Tibial artery (tissue), 4 donors: ENCODE measurements around the gene FBRS.
A peak's percentile ranks its signal among the peaks of the same experiment; 100 is the strongest.

Experiments
- DNase-seq, 2 donors: peaks; one replicate each; pipeline ENCODE4 v3.0.0-alpha.2; 2019
- H3K27ac ChIP-seq, 2 donors: fragments of 200-600 bp; sonication (generic) in 1 of 2; 1 replicate in 1 of 2; 2 replicates in 1 of 2; pipeline ENCODE4 v1.5.1; 2018 to 2019; ENCODE audit warnings: mild to moderate bottlenecking in 1 of 2
- H3K27me3 ChIP-seq, 2 donors: fragments of 200-600 bp; sonication (generic) in 1 of 2; one replicate each; pipeline versions ENCODE4 v1.5.1 to v1.6.0; 2016 to 2019
- H3K36me3 ChIP-seq, 3 donors: fragments of 200-600 bp; sonication (generic) in 2 of 3; one replicate each; pipeline ENCODE4 v1.5.1; 2016 to 2019; ENCODE audit warnings: mild to moderate bottlenecking in 2 of 3
- H3K4me1 ChIP-seq, 4 donors: fragments of 200-600 bp; sonication (generic) in 2 of 4; 1 replicate in 3 of 4; 2 replicates in 1 of 4; pipeline ENCODE4 v1.5.1; 2016 to 2019
- H3K4me3 ChIP-seq, 2 donors: fragments of 200-600 bp; sonication (generic) in 1 of 2; 1 replicate in 1 of 2; 2 replicates in 1 of 2; pipeline ENCODE4 v1.5.1; 2018 to 2019; ENCODE audit warnings: mild to moderate bottlenecking in 2 of 2
- H3K9me3 ChIP-seq, 3 donors: fragments of 200-600 bp; sonication (generic) in 1 of 3; one replicate each; pipeline ENCODE4 v1.5.1; 2016 to 2019
- CTCF ChIP-seq, 2 experiments: fragments of 200-600 bp in 1 of 2; fragments of 450-650 bp in 1 of 2; IDR thresholded peaks; one replicate each; pipeline ENCODE4 v1.5.1; 2017 to 2019; ENCODE audit warnings: antibody characterized with exemption in 2 of 2, mild to moderate bottlenecking in 1 of 2, moderate library complexity in 1 of 2
- intact Hi-C: fragments of 100-400 bp; cut with DNase I; formaldehyde crosslinking; loops from one replicate; pipeline ENCODE4 v1.15.0; 2023; ENCODE audit warnings: low total_unique reads

The FBRS gene

GRCh38 chr16:30706046-30706445 lies 47.8 kb downstream of the FBRS start:
- no peak overlapping the region for H3K27ac ChIP-seq
- no peak for TF ChIP-seq CTCF (IDR thresholded peaks at IDR 0.05)
- no peak overlapping the region for H3K4me3 ChIP-seq
- no peaks in the 10 kb centered on the region for H3K4me1 ChIP-seq
- intact Hi-C loops, result no loop called here
- no peak for DNase-seq
- H3K27me3 ChIP-seq, result no peaks in the 10 kb centered on the region
- H3K9me3 ChIP-seq, result no peaks in the 10 kb centered on the region
- H3K36me3 ChIP-seq, result peaks cover 96 to 100% (median 97%) of the 10 kb centered on the region in 3 donors

GRCh38 chr16:30710971-30711370 lies 52.7 kb downstream of the FBRS start:
- intact Hi-C loops, result no loop called here
- DNase-seq, result no peak
- Histone ChIP-seq H3K27ac (no peak overlapping the region), H3K4me1 (no peaks in the 10 kb centered on the region), H3K9me3 (no peaks in the 10 kb centered on the region), H3K36me3 (peaks cover 93 to 100% (median 99%) of the 10 kb centered on the region in 3 donors), H3K27me3 (no peaks in the 10 kb centered on the region), H3K4me3 (no peak overlapping the region)
- no peak for TF ChIP-seq CTCF (IDR thresholded peaks at IDR 0.05)

- H3K27ac ChIP-seq, result no peak overlapping the region
- no peaks in the 10 kb centered on the region for H3K4me1 ChIP-seq
- TF ChIP-seq CTCF (IDR thresholded peaks at IDR 0.05), result no peak
- H3K27me3 ChIP-seq, result no peaks in the 10 kb centered on the region
- no peaks in the 10 kb centered on the region for H3K9me3 ChIP-seq
- intact Hi-C loops, result no loop called here
- no peak for DNase-seq
- peaks cover 92 to 100% (median 99%) of the 10 kb centered on the region in 3 donors for H3K36me3 ChIP-seq
- H3K4me3 ChIP-seq, result no peak overlapping the region
Measured at GRCh38 chr16:30711712-30712111, 53.5 kb downstream of the FBRS start.

- intact Hi-C loops, result no loop called here
- Histone ChIP-seq H3K27ac (no peak overlapping the region), H3K4me3 (no peak overlapping the region), H3K4me1 (no peaks in the 10 kb centered on the region), H3K9me3 (no peaks in the 10 kb centered on the region), H3K27me3 (no peaks in the 10 kb centered on the region), H3K36me3 (peaks cover 82 to 100% (median 93%) of the 10 kb centered on the region in 3 donors)
- no peak for DNase-seq
- no peak for TF ChIP-seq CTCF (IDR thresholded peaks at IDR 0.05)
Measured at GRCh38 chr16:30715750-30716445, 57.7 kb downstream of the FBRS start.

- Histone ChIP-seq H3K9me3 (no peaks in the 10 kb centered on the region), H3K4me1 (no peaks in the 10 kb centered on the region), H3K4me3 (no peak overlapping the region), H3K36me3 (peaks cover 87 to 100% (median 94%) of the 10 kb centered on the region in 3 donors), H3K27me3 (no peaks in the 10 kb centered on the region), H3K27ac (no peak overlapping the region)
- DNase-seq, result peak in 1 of 2 donors; percentile 51
- intact Hi-C loops, result no loop called here
- no peak for TF ChIP-seq CTCF (IDR thresholded peaks at IDR 0.05)
Measured at GRCh38 chr16:30720086-30720485, 61.9 kb downstream of the FBRS start.
